GM20431 (cell line): ENCODE results near the gene TIMP1.

Experiments
- in situ Hi-C: fragments of 300-500 bp; cut with MseI, MboI; formaldehyde crosslinking; loops from one replicate; pipeline ENCODE4 v1.15.0; 2020; ENCODE audit warnings: low sequenced_read_pairs; ENCODE audit not compliant: unreplicated experiment

TIMP1 gene

DNA sequence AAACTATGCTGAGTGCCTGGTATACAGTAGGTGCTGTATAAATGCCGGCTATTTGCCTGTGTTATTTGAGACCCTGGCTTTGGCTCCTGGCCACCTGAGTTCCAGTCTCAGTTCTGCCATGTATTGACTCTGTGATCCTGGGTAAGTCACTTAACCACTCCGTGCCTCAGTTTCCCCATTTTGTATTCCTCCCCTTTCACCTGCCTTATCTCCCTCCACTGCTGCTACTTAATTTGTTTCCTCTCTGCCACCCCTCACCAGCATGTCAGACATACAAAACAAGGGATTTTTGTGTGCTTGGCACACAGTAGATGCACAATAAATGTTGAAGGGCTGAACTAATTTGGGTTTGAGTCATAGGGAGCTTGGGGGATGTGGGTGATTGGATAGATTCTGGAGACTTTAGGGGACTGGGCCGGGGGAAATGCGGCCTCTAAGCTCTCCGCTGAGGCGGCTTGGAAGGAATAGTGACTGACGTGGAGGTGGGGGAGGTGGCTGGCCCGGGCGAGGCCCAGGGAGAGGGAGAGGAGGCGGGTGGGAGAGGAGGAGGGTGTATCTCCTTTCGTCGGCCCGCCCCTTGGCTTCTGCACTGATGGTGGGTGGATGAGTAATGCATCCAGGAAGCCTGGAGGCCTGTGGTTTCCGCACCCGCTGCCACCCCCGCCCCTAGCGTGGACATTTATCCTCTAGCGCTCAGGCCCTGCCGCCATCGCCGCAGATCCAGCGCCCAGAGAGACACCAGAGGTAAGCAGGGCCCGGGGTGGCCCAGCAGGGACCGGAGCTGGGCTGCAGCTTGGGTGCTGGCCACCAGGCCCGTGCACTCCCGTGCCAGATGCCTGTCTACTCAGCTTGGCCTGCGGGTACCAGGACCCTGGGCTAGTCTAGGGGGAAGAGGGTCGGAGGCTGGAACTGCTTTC is at the start of gene TIMP1:
TIMP1 (plus strand) TSS at position 706 of the 917 bp plus-strand sequence. CDS start 980 bp downstream, outside the sequence.
- in situ Hi-C loops, result no loop called here

DNA sequence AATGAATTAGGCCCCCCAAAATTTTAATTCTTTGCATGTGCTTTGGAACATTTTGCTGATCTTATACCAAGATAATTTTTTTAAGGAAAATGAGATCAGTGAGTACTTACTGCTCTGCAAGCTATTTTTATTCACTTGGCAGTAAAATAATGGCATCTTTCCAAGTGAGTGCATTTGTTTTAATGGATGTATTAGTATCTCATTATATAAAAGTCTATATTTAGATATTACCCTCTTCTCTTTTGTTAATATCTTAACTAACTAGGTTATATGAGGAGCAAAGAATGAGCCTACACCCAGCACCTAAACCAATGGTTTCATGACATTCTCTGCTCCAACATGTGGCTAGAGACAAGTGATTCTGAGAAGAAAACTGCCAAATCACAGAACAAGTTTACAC is 42.4 kb upstream of the TIMP1 start:
- in situ Hi-C loops, result no loop called here

DNA sequence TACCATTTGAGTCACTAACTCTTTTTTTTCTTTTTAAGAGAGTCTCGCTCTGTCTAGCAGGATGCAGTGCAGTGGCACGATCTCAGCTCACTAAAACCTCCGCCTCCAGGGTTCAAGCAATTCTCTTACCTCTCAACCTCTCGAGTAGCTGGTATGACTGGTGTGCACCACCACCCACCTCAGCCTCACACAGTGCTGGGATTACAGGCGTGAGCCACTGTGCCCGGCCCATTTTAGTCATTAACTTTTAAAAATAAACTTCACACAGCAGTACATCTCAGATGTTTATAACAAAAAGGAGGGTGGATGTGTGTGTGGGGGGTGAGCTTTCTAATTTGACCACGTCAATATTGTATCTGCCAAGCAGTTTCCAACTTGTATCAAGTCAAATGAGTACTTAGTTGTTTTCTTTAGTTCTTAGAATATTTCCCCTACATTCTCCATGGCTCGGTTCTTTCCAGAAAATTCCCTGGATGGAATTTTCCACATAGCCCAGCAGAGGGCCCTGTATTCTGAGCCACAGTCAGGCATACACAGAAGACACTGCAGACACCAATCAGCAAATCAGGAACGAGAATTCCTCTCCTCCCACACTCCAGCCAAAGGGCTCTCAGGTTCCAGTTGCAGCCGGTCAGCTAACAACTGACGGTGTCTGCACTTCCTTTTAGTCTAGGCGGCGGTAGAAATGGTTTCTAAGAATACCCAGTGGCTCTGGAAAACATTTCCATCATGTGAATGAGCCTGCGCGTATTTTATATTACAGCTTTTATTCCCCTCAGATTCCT is 41.3 kb upstream of the TIMP1 start:
- in situ Hi-C loops, result no loop called here

DNA sequence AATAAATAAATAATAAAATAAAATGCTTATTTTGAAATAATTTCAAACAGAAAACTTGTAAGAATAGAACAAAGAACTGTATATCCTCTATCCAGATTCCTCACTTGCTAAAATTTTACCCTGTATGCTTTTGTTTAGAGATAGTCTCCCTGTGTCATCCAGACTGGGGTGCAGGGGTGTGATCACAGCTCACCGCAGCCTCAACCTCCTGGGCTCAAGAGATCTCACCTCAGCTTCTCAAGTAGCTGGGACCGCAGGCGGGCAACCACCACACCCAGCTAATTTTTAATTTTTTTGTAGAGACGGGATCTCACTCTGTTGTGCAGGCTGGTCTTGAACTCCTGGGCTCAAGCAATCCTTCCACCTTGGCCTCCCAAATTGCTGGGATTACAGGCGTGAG is 38.7 kb upstream of the TIMP1 start:
- in situ Hi-C loops, result no loop called here

DNA sequence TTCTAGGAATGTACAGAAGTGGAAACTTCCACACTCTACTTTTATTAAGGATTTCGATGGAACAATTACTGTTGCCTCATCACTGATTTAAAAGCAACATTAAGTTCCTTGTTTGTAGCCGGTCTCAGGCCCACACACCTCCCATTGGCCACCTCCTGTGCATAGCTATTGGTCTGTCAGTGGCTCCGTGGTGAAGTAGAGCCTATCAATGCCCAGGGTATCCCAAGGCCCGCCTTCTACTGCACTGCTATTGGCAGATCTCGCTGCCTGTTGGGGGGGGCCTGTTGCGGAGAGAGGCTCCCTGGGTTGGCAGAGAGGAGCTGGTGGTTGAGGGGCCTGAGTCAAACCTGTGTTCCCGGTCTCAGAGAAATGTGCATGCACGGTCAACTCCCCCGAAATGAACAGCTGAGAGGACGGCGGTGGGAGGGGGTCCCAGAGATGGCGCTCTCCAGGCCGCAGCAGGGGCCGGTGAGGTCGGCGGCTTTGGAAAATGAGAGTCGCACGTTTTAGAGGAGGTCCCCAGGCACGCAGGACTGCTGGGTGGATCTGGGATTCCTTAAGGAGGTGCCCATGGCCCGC is 26.1 kb upstream of the TIMP1 start:
- in situ Hi-C loops, result no loop called here

DNA sequence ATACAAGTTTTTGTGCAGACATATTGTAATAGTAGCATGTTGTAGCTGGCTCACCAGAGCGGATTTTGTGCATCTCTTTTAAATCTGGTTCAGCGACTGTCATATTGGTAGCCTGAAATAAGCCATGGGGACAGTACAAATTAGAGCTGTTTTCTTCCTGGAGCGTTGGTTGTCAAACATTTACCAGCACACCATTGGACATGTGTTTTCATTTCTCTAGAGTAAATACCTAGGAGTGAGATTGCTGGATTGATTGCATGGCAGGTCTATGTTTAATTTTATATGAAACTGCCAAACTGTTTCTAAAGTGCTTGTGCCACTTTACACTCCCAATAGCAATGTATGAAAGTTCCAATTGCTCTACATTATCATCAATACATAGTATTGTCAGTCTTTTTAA is 23.8 kb upstream of the TIMP1 start:
- in situ Hi-C loops, result no loop called here

DNA sequence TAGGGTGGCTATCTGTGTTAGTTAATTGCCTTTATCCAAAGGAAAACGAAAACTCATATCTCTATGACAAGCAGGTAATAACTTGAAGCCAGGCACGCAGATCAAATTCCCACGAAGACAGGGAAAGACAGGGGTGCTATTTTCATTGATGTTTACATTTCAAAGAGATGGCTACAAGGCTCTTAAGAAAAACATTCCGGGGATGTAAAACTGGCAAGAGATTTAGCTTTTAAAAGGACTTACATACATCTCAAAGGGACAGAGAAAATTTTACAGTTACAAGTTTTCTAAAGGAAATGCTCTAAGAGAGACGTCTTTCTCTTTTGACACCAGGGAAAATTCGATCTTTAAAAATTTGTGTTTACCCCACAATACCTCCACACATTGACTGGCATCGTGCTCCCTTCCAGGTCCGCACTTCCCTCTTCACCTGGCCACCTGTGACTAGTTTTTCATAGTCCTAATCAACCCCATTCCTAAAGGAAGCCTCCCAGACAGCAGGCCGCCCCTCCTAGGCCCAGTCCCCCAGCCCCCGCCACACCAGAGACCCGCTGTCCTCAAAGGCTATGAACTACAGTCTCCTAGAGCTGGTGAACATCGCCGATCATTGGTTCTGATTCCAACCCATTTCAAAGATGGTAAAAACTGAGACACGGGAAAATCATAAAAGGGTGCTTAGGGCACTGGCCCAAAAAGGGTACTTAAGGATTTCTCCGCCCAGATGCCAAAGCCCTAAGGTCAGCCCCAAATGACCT is 21.9 kb upstream of the TIMP1 start:
- in situ Hi-C loops, result no loop called here

DNA sequence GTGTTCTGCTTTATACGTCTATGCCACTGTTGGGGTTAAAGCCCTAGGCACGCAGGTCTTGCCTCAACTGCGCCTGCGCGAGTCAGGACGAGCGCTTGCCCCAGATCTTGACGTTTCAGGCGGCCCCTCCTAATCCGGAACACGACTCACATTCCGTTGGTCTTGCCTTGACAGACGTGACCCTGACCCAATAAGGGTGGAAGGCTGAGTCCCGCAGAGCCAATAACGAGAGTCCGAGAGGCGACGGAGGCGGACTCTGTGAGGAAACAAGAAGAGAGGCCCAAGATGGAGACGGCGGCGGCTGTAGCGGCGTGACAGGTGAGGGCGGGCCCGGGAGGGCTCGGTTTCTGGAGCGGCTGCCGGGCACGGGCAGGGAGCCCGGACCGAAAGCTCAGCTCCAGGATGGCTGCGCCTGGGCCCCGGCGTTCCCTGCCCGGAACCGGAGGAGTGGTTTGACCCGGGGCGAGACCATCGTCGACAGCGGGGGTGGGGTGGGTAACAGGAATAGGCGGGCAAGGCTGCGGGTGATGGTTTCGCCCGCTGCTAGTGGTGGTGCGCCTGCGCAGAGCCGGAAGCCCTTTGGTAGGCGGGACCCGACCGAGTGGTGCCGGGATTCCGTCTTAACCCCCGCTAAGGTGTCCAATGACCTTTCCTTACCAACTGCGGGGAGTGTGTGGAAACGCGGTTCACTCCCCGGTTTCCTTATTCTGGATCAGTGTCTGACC is 21.1 kb upstream of the TIMP1 start, which contains the start of gene ARAF:
ARAF (plus strand) TSS at position 272 of the 725 bp plus-strand sequence. CDS start 1,763 bp downstream, outside the sequence.
- in situ Hi-C loops, result no loop called here

DNA sequence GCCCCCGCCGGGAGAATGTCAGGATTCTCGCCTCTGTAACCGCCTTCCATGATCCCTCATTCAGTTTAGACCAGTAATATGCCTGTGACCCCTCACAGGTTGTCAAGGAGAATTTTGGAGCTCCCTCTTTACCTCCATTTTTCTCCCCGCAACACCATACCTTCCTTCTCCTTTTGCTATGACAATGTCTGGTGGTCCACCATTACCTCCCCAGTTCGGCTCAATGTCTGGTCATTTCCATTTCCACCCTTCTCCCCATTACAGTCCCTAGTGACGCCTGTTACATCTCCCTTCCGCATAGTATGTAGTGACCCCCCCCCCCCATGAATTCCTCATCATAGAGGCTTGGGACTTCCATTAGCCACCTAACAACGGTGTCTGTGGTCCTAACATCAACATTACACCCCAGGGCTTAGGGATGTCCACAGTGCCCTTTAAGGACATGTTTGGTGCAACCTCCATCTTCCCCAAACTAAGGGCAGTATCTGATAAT is 20.5 kb upstream of the TIMP1 start:
- in situ Hi-C loops, result no loop called here

DNA sequence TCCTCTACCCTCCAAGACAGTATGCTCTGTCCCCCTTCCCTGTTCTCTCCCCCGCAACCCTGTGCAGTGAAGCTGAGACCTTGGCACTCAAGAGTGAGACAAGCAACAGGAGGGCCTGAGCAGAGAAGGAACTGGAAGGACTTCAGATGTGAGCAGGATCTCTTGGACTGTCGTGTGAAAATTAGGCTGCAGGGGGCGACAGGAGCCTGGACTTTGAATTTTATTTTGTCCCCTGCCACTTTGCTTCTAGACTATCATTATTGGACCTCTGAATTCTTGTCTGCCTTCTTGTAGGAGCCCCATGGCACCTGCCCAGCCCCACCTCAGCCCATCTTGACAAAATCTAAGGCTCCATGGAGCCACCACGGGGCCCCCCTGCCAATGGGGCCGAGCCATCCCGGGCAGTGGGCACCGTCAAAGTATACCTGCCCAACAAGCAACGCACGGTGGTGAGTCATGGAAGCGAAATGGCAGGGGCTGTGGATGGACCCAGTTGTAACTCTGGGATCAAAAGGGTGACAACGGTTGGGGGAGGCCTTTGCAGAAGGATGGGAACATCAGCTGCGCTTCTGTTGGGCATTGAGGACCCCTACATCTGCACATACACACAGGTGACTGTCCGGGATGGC is 19.5 kb upstream of the TIMP1 start:
- in situ Hi-C loops, result no loop called here

DNA sequence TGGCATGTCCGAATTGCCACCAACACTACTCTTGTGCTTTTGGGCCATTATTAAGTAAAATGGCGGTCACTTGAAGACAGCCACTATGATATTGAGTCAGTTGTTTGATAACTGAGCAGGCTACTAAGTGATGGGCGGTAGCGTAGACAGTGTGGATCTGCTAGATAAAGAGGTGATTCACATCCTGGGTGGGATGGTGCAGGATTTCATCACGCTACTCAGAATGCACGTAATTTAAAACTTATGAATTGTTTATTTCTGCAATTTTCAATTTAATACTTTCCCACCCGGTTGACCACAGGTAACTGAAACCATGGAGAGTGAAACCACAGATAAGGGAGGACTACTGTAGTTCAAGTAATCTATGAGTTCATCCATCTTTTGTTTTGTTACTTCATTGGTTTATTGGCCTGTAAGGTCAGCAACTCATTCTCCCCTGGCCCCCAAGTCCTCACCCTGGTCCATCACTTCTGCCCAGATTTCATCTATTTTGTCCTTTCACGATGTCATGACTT is 18.4 kb upstream of the TIMP1 start:
- in situ Hi-C loops, result no loop called here

DNA sequence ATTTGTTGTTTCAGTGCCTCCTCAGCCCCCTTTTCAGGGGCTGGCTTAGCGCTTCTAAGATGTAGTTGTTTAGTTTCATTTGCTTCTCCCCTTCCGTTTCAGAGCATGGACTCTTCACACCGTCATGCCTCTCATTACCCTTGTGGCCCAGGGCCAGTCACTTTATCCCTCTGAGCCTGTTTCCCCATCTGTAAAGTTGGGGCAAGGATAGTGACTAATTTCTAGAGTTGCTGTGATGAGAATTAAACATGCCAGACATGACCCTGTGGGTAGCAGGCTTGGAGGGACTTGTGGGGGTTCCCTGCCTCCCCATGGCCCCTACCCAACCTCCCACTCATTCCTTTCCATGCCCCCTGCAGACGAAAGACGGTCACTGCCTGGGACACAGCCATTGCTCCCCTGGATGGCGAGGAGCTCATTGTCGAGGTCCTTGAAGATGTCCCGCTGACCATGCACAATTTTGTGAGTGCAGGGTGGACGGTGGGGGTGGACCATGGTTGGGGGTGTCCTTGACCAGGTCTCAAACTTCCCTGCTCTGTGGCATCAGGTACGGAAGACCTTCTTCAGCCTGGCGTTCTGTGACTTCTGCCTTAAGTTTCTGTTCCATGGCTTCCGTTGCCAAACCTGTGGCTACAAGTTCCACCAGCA is 17.7 kb upstream of the TIMP1 start:
- in situ Hi-C loops, result no loop called here

DNA sequence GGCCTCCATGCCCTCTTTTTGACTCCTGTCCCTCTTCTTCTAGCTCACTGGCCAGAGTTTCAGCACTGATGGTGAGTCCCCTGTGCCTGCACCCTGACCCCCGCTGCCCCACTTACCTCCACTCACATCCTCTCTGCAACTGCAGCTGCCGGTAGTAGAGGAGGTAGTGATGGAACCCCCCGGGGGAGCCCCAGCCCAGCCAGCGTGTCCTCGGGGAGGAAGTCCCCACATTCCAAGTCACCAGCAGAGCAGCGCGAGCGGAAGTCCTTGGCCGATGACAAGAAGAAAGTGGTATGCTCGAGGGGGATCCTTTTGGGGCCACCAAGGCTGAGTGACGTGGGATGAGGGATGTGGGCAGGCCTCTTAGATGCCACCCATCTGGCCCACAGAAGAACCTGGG is 15.4 kb upstream of the TIMP1 start:
- in situ Hi-C loops, result no loop called here

DNA sequence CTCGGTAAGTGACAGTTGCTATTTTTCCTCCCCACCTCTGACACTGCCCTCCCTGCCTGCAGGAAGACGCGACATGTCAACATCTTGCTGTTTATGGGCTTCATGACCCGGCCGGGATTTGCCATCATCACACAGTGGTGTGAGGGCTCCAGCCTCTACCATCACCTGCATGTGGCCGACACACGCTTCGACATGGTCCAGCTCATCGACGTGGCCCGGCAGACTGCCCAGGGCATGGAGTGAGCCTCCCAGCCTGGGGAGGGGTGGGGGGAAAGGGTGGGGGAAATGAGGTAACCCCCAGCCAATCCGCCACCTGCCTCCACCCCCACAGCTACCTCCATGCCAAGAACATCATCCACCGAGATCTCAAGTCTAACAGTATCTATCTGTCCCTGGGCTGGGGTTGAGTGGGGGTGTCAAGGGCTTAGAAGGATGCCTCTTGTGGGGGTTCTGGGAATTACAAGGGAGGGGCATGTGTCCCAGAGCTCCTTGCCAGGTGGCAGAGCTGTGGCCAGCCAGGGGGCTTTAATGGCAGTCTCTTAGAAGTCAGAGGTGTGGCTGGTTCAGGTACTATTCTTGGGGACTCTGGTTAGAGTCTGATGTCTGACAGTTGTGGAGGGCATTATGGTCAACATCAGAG is 13.5 kb upstream of the TIMP1 start:
- in situ Hi-C loops, result no loop called here

DNA sequence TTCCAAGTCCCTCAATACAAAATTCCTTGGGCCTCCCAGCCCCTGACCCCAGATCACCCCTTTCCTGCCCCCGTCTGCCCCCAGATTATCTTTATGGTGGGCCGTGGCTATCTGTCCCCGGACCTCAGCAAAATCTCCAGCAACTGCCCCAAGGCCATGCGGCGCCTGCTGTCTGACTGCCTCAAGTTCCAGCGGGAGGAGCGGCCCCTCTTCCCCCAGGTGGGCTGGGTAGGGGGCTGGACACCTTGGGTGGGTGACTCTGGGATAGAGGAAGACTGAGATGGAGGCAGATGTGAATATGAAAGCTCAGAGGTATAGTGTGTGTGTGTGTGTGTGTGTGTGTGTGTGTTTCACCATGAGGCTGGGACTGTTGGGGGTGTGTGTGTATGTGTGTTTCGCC is 11.4 kb upstream of the TIMP1 start:
- in situ Hi-C loops, result no loop called here

DNA sequence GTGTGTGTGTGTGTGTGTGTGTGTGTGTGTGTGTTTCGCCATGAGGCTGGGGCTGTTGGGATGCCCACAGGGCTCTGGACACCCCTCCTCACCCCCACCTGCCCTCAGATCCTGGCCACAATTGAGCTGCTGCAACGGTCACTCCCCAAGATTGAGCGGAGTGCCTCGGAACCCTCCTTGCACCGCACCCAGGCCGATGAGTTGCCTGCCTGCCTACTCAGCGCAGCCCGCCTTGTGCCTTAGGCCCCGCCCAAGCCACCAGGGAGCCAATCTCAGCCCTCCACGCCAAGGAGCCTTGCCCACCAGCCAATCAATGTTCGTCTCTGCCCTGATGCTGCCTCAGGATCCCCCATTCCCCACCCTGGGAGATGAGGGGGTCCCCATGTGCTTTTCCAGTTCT is 11.0 kb upstream of the TIMP1 start:
- in situ Hi-C loops, result no loop called here

DNA sequence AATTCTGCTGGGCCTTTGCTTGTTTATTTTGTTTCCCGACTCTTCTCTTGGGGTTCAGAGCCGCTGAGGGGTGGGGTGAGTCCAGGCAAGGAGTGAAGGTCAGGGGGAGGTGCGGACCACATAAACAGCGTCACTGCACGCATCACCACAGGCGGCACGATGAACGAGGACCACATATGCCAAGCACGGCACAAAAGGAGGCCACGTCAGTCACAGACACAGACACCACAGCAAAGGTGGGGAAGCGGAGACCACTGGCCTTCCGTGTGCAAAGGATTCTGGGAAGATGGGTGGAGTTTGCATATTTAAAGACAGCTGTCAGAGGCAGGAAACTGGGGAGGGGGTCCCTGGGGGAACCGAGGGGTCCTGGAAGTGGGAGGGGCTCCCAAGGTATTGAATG is 10.3 kb upstream of the TIMP1 start:
- in situ Hi-C loops, result no loop called here
